ENCODE measurements around the gene CENPE.

DNA sequence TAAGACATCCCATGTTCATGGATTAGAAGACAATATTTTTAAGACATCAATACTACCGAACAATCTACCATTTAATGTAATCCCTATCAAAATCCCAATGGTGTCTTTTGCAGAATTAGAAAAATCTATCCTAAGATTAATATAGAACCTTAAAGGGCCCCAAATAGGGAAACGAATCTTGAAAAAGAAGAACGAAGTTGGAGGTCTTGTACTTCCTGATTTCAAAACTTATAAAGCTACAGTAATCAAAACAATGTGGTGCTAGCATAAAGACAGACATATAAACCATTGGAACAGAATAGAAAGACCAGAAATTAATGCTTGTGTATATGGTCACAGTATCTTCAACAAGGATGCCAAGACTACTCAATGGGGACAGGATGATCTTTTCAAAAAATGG is 42.0 kb downstream of the CENPE start:
- TF ChIP-seq YY1 (IDR thresholded peaks at IDR 0.05; ENCODE audit: low read depth), result no peak
- TF ChIP-seq NFIC (IDR thresholded peaks at IDR 0.05), result no peak
- TF ChIP-seq, protein P1, sequence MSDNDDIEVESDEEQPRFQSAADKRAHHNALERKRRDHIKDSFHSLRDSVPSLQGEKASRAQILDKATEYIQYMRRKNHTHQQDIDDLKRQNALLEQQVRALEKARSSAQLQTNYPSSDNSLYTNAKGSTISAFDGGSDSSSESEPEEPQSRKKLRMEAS (IDR thresholded peaks at IDR 0.05), result no peak
- no peak for TF ChIP-seq TCF12 (IDR thresholded peaks at IDR 0.05; ENCODE audit: low read depth)
